Ishikawa (cell line): ENCODE results near the gene DHRS7B.

Experiments used
- EGR1 ChIP-seq: IDR thresholded peaks from 2 replicates; pipeline ENCODE4 v1.6.1; 2012
- EP300 ChIP-seq: IDR thresholded peaks from 2 replicates; pipeline ENCODE4 v1.6.1; 2012; ENCODE audit warnings: borderline replicate concordance
- MAX ChIP-seq: IDR thresholded peaks from 2 replicates; pipeline ENCODE4 v1.6.1; 2012
- NFIC ChIP-seq: IDR thresholded peaks from 2 replicates; pipeline ENCODE4 v1.6.1; 2012
- RAD21 ChIP-seq: IDR thresholded peaks from 2 replicates; pipeline ENCODE4 v1.6.1; 2012; ENCODE audit warnings: low read depth
- REST ChIP-seq: IDR thresholded peaks from 2 replicates; pipeline ENCODE4 v1.6.1; 2012; ENCODE audit warnings: low read depth, mild to moderate bottlenecking
- YY1 ChIP-seq: IDR thresholded peaks from 2 replicates; pipeline ENCODE4 v1.6.1; 2012; ENCODE audit warnings: low read depth

GRCh38 chr17:21143695-21144094, 16.9 kb downstream of the DHRS7B start:
- TF ChIP-seq YY1 = no peak
- no peak for TF ChIP-seq MAX
- no peak for TF ChIP-seq RAD21
- no peak for TF ChIP-seq NFIC
- TF ChIP-seq REST = no peak
- no peak for TF ChIP-seq EGR1
- TF ChIP-seq EP300 = no peak
